SH-SY5Y (cell line): ENCODE measurements around the gene GAP43.

Experiments
- GATA2 ChIP-seq: IDR thresholded peaks from 2 replicates; pipeline ENCODE4 v1.6.1; 2011; ENCODE audit warnings: mild to moderate bottlenecking, low read depth, low read length
- GATA3 ChIP-seq: IDR thresholded peaks from 2 replicates; pipeline ENCODE4 v1.6.1; 2011; ENCODE audit warnings: low read depth, mild to moderate bottlenecking, low read length, moderate library complexity

The GAP43 gene

GRCh38 chr3:115638241-115638640 lies 14.9 kb downstream of the GAP43 start:
- no peak for TF ChIP-seq GATA3
- TF ChIP-seq GATA2 = no peak

GRCh38 chr3:115638991-115639390 lies 15.7 kb downstream of the GAP43 start:
- TF ChIP-seq GATA3 = no peak
- no peak for TF ChIP-seq GATA2

GRCh38 chr3:115644391-115644790 lies 21.1 kb downstream of the GAP43 start:
- TF ChIP-seq GATA3 (no peak), GATA2 (no peak)

- TF ChIP-seq GATA2 (no peak), GATA3 (no peak)
These were observed 22.8 kb downstream of the GAP43 start for GRCh38 chr3:115646027-115646690.

- TF ChIP-seq GATA3 (no peak), GATA2 (no peak)
These were observed 25.2 kb downstream of the GAP43 start for GRCh38 chr3:115648559-115648958.

GRCh38 chr3:115651087-115651486 lies 27.8 kb downstream of the GAP43 start:
- no peak for TF ChIP-seq GATA2
- no peak for TF ChIP-seq GATA3

GRCh38 chr3:115651599-115651998 lies 28.3 kb downstream of the GAP43 start:
- TF ChIP-seq GATA3 (no peak), GATA2 (no peak)

- TF ChIP-seq GATA2 = no peak
- no peak for TF ChIP-seq GATA3
These were observed 29.4 kb downstream of the GAP43 start for GRCh38 chr3:115652738-115653137.

GRCh38 chr3:115655761-115656282 lies 32.5 kb downstream of the GAP43 start:
- TF ChIP-seq GATA3 = no peak
- TF ChIP-seq GATA2 = no peak

- TF ChIP-seq GATA3 = no peak
- no peak for TF ChIP-seq GATA2
These were observed 33.9 kb downstream of the GAP43 start for GRCh38 chr3:115657168-115657567.

- TF ChIP-seq GATA2 (no peak), GATA3 (no peak)
These were observed 34.7 kb downstream of the GAP43 start for GRCh38 chr3:115658032-115658336.

GRCh38 chr3:115658337-115659181 lies 35.2 kb downstream of the GAP43 start:
- TF ChIP-seq GATA3 (no peak), GATA2 (peak; percentile 51)

- TF ChIP-seq GATA2 (no peak), GATA3 (no peak)
These were observed 36.2 kb downstream of the GAP43 start for GRCh38 chr3:115659253-115660220.

GRCh38 chr3:115660646-115661337 lies 37.5 kb downstream of the GAP43 start:
- TF ChIP-seq GATA3 (no peak), GATA2 (no peak)
